WTC11 (cell line): Measurements from ENCODE around the gene ENOX2.

Source experiments
- TEAD4 ChIP-seq: sonication (generic); formaldehyde crosslinking; IDR thresholded peaks from 2 replicates; pipeline ENCODE4 v1.8.0; 2022; ENCODE audit warnings: mild to moderate bottlenecking, missing genetic modification reagents
- TF ChIP-seq, protein P1 (sequence below): sonication (generic); formaldehyde crosslinking; IDR thresholded peaks from 2 replicates; pipeline ENCODE4 v1.8.1; 2023; ENCODE audit warnings: mild to moderate bottlenecking, missing genetic modification reagents
- TF ChIP-seq, protein P2 (sequence below): fragments of 200-600 bp; IDR thresholded peaks from 2 replicates; pipeline ENCODE4 v1.8.0; 2022; ENCODE audit warnings: antibody characterized with exemption

DNA sequence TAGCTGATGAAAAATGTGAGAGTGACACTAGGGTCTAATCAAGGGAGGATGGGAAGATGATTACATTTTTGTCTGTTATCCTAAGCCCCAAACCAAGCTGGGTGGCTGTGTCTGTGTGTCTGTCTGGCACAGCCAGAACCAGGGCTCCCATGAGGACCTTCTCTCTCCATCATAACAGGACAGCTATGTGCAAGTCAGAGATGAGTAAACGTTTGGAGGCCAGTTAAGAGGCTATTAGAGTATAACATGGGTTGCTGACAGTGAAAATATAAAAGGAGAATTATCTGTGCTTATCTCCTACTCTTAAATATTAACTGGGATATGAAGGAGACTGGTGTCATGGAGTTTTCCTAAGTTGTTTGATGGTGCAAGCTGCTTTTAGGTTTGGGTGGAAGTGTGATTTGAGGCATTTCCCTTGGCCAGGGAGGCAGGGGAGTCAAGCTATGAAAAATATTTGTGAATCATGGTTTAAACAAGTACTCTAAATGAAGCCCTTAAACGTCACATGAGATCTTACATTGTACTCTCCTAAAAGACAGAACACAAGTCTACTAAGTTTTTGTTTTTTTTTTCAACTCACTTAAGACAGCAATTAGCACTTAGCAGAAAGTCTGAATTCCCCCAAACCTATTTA, 156.2 kb downstream of the ENOX2 start:
- TF ChIP-seq TEAD4 (CRISPR knock-in tag) = no peak
- TF ChIP-seq, protein P1, sequence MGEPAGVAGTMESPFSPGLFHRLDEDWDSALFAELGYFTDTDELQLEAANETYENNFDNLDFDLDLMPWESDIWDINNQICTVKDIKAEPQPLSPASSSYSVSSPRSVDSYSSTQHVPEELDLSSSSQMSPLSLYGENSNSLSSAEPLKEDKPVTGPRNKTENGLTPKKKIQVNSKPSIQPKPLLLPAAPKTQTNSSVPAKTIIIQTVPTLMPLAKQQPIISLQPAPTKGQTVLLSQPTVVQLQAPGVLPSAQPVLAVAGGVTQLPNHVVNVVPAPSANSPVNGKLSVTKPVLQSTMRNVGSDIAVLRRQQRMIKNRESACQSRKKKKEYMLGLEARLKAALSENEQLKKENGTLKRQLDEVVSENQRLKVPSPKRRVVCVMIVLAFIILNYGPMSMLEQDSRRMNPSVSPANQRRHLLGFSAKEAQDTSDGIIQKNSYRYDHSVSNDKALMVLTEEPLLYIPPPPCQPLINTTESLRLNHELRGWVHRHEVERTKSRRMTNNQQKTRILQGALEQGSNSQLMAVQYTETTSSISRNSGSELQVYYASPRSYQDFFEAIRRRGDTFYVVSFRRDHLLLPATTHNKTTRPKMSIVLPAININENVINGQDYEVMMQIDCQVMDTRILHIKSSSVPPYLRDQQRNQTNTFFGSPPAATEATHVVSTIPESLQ = no peak
- TF ChIP-seq, protein P2, sequence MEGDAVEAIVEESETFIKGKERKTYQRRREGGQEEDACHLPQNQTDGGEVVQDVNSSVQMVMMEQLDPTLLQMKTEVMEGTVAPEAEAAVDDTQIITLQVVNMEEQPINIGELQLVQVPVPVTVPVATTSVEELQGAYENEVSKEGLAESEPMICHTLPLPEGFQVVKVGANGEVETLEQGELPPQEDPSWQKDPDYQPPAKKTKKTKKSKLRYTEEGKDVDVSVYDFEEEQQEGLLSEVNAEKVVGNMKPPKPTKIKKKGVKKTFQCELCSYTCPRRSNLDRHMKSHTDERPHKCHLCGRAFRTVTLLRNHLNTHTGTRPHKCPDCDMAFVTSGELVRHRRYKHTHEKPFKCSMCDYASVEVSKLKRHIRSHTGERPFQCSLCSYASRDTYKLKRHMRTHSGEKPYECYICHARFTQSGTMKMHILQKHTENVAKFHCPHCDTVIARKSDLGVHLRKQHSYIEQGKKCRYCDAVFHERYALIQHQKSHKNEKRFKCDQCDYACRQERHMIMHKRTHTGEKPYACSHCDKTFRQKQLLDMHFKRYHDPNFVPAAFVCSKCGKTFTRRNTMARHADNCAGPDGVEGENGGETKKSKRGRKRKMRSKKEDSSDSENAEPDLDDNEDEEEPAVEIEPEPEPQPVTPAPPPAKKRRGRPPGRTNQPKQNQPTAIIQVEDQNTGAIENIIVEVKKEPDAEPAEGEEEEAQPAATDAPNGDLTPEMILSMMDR = no peak
